Activated CD8-positive, alpha-beta T cell treated with anti-CD3 and anti-CD28 coated beads for 36 hours (primary cell): ENCODE results near the gene VIPR2. TPM values are rescaled to one million over a fixed set of nuclear protein-coding genes. Genes with fewer than 3 reads are reported as not detected.
"Not testable (repeated sequence)": the region's sequence is repeated elsewhere in the genome, so short reads cannot be mapped to it uniquely, and the experiment has no call there.

Experiments
- ATAC-seq: fragments of 200-7000 bp; cut with Tn5 transposase; one replicate; pipeline ENCODE4 v1.10.0; 2021; ENCODE audit warnings: mild to moderate bottlenecking, moderate library complexity
- CTCF ChIA-PET: fragments of 350-600 bp; sonication (Branson Sonifier 250); formaldehyde crosslinking; loops from one replicate; lab custom pipeline; 2021; ENCODE audit warnings: antibody characterized with exemption; lab: Charles Lee
- POLR2A ChIA-PET: fragments of 350-600 bp; sonication (Branson Sonifier 250); formaldehyde crosslinking; loops from one replicate; lab custom pipeline; 2021; ENCODE audit warnings: antibody characterized with exemption; lab: Charles Lee
- DNase-seq: peaks from one replicate; pipeline ENCODE4 v3.0.0-alpha.2; 2020
- H3K27ac Mint-ChIP-seq: one replicate; pipeline ENCODE4 v1.8.0; 2021; ENCODE audit warnings: mild to moderate bottlenecking, mixed read lengths
- H3K27me3 Mint-ChIP-seq: one replicate; pipeline ENCODE4 v1.8.0; 2021; ENCODE audit warnings: mixed read lengths
- H3K36me3 Mint-ChIP-seq: one replicate; pipeline ENCODE4 v1.8.0; 2021; ENCODE audit warnings: low read depth, mixed read lengths
- H3K4me1 Mint-ChIP-seq: one replicate; pipeline ENCODE4 v1.8.0; 2021; ENCODE audit warnings: low read depth, mixed read lengths
- H3K4me3 Mint-ChIP-seq: one replicate; pipeline ENCODE4 v1.8.0; 2021; ENCODE audit warnings: mild to moderate bottlenecking, moderate library complexity, mixed read lengths
- H3K9me3 Mint-ChIP-seq: one replicate; pipeline ENCODE4 v1.8.0; 2021; ENCODE audit warnings: mixed read lengths
- CTCF ChIP-seq: fragments of 200-600 bp; IDR thresholded peaks from one replicate; pipeline ENCODE4 v1.8.0; 2022; ENCODE audit warnings: antibody characterized with exemption, mild to moderate bottlenecking
- intact Hi-C: fragments of 100-400 bp; cut with micrococcal nuclease; formaldehyde crosslinking; loops from one replicate; pipeline ENCODE4 v1.10.0; 2022
- total RNA-seq, 2 experiments: library from RNA; stranded (reverse); gene quantifications; one replicate each; pipeline ENCODE4 v1.2.3, GENCODE V29; 2021

VIPR2 gene
- total RNA-seq, 2 experiments from 2014 or later: 0.09 TPM; not detected in 1

DNA sequence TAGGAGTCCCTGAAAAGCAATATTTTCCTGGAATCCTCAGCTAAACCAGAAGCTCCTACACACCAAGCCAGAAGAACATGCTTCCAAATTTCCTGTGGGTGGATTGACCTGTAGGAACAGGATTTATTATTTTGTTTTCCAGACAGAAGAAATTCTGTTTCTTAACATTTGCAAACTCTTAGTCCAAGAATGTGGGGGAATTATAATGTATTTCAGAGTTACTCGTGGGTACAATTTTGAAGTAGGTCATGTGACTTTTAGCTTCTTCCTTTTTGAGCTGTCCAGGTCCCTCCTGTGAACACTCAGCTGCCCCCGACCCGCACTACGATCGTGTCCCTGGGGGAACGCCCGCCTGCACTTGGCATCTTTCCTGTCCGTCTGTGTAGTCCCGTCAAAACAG, 27.7 kb upstream of the VIPR2 start:
- Mint-ChIP-seq H3K4me1 (peaks cover 14% of the 10 kb centered on the region), H3K9me3 (peaks cover 3% of the 10 kb centered on the region), H3K36me3 (no peaks in the 10 kb centered on the region), H3K27me3 (peaks cover 2% of the 10 kb centered on the region), H3K4me3 (no peak overlapping the region), H3K27ac (no peak overlapping the region)
- CTCF ChIA-PET: no interaction called here
- DNase-seq (no peak), ATAC-seq (no peak)
- TF ChIP-seq CTCF: no peak
- intact Hi-C loops: no loop called here
- POLR2A ChIA-PET: no interaction called here

GRCh38 chr7:159169391-159169790, 24.7 kb upstream of the VIPR2 start:
- H3K27me3 Mint-ChIP-seq: peaks cover 2% of the 10 kb centered on the region
- intact Hi-C loops: no loop called here
- DNase-seq: no peak
- no peak for TF ChIP-seq CTCF
- no peak overlapping the region for H3K4me3 Mint-ChIP-seq
- CTCF ChIA-PET: no interaction called here
- ATAC-seq: no peak
- no peaks in the 10 kb centered on the region for H3K36me3 Mint-ChIP-seq
- H3K27ac Mint-ChIP-seq: no peak overlapping the region
- peaks cover 2% of the 10 kb centered on the region for H3K4me1 Mint-ChIP-seq
- no peaks in the 10 kb centered on the region for H3K9me3 Mint-ChIP-seq
- POLR2A ChIA-PET: no interaction called here

DNA sequence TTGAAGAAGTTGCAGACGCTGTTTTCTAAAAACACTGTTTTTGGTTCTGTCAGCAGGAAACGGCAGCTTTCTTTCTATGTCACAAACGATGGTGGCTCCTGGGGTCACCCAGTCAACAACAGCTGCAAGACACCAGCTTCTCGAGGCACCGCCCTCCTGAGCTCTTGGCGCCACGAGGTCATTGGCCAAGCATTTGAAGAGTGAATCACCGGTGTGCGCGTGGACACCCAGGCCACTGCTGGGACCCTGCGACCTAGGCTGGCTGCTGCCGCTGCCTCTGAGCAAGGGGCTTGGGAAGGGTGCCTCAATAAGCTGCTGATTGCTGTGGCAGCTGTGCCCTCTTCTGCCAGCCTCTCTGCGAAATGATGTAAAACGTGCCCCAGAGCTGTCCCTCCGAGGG, 22.5 kb upstream of the VIPR2 start:
- H3K36me3 Mint-ChIP-seq: no peaks in the 10 kb centered on the region
- no peak overlapping the region for H3K27ac Mint-ChIP-seq
- no peak for TF ChIP-seq CTCF
- ATAC-seq (no peak), DNase-seq (no peak)
- intact Hi-C loops: no loop called here
- ChIA-PET POLR2A (no interaction called here), CTCF (no interaction called here)
- no peak overlapping the region for H3K4me3 Mint-ChIP-seq
- no peaks in the 10 kb centered on the region for H3K27me3 Mint-ChIP-seq
- no peaks in the 10 kb centered on the region for H3K9me3 Mint-ChIP-seq
- no peaks in the 10 kb centered on the region for H3K4me1 Mint-ChIP-seq

- Mint-ChIP-seq H3K36me3 (no peaks in the 10 kb centered on the region), H3K4me1 (no peaks in the 10 kb centered on the region), H3K27ac (no peak overlapping the region), H3K27me3 (no peaks in the 10 kb centered on the region), H3K4me3 (no peak overlapping the region), H3K9me3 (no peaks in the 10 kb centered on the region)
- CTCF ChIA-PET: no interaction called here
- TF ChIP-seq CTCF: no peak
- DNase-seq (no peak), ATAC-seq (no peak)
- POLR2A ChIA-PET: no interaction called here
- intact Hi-C loops: no loop called here
Observed at GRCh38 chr7:159166530-159166929, 21.9 kb upstream of the VIPR2 start.

DNA sequence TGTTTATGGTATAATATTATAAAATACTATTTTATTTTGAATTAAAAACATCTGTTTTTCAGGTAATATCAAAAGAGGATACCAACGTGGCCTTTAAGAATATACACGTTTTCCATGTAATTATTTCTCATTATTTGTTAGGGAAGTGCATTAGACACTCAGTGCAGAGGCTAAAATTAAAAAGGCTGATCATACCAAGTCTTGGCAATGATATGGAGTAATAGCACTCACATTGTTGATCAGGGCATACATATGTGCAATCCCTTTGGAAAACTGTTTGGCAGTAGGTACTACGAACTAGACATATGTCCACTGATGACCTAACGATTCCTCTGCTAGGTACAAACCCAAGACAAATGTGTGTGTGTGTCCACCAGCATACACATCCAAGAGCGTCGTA, 20.7 kb upstream of the VIPR2 start:
- DNase-seq: no peak
- ChIA-PET POLR2A (no interaction called here), CTCF (no interaction called here)
- intact Hi-C loops: no loop called here
- ATAC-seq: no peak
- no peaks in the 10 kb centered on the region for H3K36me3 Mint-ChIP-seq
- no peak overlapping the region for H3K4me3 Mint-ChIP-seq
- no peaks in the 10 kb centered on the region for H3K9me3 Mint-ChIP-seq
- no peak overlapping the region for H3K27ac Mint-ChIP-seq
- no peaks in the 10 kb centered on the region for H3K4me1 Mint-ChIP-seq
- TF ChIP-seq CTCF: no peak
- H3K27me3 Mint-ChIP-seq: no peaks in the 10 kb centered on the region

DNA sequence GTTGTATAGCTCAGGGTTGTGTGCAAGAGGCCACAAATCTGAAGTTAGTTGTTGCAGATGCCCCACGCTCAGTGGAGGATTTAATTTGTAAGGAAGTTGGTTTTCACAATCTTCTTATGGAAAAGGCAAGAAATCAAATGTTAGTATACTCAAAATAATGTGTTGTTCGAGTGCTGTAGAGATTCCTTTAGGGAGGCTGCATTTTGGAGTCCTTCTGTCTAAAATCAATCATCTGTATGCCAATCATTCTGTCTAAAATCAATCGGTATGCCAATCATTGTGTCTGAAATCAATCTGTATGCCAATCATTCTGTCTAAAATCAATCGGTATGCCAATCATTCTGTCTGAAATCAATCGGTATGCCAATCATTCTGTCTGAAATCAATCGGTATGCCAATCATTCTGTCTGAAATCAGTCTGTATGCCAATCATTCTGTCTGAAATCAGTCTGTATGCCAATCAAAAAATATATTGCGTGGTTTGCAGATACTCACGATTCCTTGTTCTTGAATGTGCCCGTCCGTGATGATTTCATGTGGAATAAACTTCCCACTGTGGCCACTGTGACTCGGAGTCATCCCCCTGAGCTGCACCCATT, 19.1 kb upstream of the VIPR2 start:
- H3K27ac Mint-ChIP-seq, H3K4me3 Mint-ChIP-seq, intact Hi-C loops, ATAC-seq, POLR2A ChIA-PET, H3K4me1 Mint-ChIP-seq, H3K27me3 Mint-ChIP-seq, H3K9me3 Mint-ChIP-seq, H3K36me3 Mint-ChIP-seq, CTCF ChIA-PET, DNase-seq: not testable (repeated sequence)

DNA sequence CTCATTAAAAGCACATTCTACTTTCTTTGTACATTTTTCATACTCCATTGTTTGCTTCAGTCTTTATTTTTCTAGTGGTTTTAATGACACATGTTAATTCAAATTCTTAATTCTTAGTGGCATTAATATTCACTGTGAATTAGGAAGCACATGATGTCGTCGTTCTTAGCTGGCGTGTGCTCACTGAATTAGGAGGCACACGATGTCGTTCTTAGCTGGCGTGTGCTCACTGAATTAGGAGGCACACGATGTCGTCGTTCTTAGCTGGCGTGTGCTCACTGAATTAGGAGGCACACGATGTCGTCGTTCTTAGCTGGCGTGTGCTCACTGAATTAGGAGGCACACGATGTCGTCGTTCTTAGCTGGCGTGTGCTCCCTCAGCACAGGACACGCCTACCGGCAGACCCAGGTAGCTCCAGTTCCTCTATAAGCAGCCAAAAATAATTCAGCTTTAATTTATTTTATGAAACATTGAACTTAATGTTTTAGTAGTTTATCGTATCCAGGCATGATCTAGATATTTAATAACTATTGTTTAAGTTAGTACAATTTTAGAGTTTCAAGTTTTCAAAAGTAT, 17.5 kb upstream of the VIPR2 start:
- CTCF ChIA-PET, H3K4me3 Mint-ChIP-seq, H3K9me3 Mint-ChIP-seq, H3K27me3 Mint-ChIP-seq, POLR2A ChIA-PET, DNase-seq, intact Hi-C loops, H3K4me1 Mint-ChIP-seq, ATAC-seq, H3K27ac Mint-ChIP-seq, H3K36me3 Mint-ChIP-seq: not testable (repeated sequence)
